SU-DHL-6 (cell line): ENCODE data around the gene FHOD3.

Experiments used
- EZH2phosphoT487 ChIP-seq: fragments of 200-600 bp; sonication (generic), shearing (Covaris generic); conservative IDR thresholded peaks from 2 replicates; pipeline ENCODE4 v1.6.1; 2018; ENCODE audit warnings: mild to moderate bottlenecking, antibody characterized with exemption, low read length, moderate library complexity, mixed read lengths
- TF ChIP-seq, protein P1 (sequence below): fragments of 200-600 bp; sonication (generic); IDR thresholded peaks from one replicate; pipeline ENCODE4 v1.5.1; 2017; ENCODE audit warnings: antibody characterized with exemption, mild to moderate bottlenecking, low read length, moderate library complexity; ENCODE audit not compliant: insufficient read depth, poor library complexity, severe bottlenecking

DNA sequence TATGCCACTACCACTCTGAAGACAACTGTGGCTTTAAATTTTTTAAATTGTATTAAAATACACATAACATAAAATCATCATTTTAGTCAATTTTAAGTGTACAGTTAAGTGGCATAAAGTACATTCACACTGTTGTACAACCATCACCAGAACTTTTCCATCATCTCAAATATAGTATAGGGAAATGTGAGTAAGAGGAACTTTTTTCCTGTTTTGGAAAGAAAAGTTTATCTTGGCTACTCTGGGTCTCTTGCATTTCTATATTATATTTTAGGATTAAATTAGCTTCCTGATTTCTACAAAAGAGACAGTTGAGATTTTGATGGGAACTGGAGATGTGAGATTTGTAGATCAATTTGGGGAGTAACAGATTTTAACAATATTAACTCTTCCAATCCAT lies 528.0 kb downstream of the FHOD3 start:
- TF ChIP-seq, protein P1, sequence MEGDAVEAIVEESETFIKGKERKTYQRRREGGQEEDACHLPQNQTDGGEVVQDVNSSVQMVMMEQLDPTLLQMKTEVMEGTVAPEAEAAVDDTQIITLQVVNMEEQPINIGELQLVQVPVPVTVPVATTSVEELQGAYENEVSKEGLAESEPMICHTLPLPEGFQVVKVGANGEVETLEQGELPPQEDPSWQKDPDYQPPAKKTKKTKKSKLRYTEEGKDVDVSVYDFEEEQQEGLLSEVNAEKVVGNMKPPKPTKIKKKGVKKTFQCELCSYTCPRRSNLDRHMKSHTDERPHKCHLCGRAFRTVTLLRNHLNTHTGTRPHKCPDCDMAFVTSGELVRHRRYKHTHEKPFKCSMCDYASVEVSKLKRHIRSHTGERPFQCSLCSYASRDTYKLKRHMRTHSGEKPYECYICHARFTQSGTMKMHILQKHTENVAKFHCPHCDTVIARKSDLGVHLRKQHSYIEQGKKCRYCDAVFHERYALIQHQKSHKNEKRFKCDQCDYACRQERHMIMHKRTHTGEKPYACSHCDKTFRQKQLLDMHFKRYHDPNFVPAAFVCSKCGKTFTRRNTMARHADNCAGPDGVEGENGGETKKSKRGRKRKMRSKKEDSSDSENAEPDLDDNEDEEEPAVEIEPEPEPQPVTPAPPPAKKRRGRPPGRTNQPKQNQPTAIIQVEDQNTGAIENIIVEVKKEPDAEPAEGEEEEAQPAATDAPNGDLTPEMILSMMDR = no peak
- TF ChIP-seq EZH2phosphoT487 = no peak
